Measurements from ENCODE around the gene KMT5B.

The KMT5B gene

GRCh38 chr11:68141246-68142027, 71.7 kb downstream of the KMT5B start:
- peak overlapping the region; percentile 65 for H2AFZ ChIP-seq (ENCODE audit: low read length)
- peaks cover 19% of the 10 kb centered on the region for H3K4me1 ChIP-seq (ENCODE audit: low read length)
- H3K27me3 ChIP-seq (replicated peaks; ENCODE audit: insufficient read depth, low read length), result no peaks in the 10 kb centered on the region
- no peaks in the 10 kb centered on the region for H3K36me3 ChIP-seq (replicated peaks; ENCODE audit: insufficient read depth, low read length)
- peak overlapping the region; percentile 35 for H3K4me3 ChIP-seq (ENCODE audit: low read length)
- no peaks in the 10 kb centered on the region for H4K20me1 ChIP-seq (ENCODE audit: insufficient read depth, low read length)
- peak overlapping the region; percentile 38; the same call in 1 of the 2 replicates for H3K27ac ChIP-seq (ENCODE audit: low read length)
- no peak for TF ChIP-seq EZH2phosphoT487 (IDR thresholded peaks at IDR 0.05; ENCODE audit: low read length)
- no peak for TF ChIP-seq CTCF (IDR thresholded peaks at IDR 0.05; ENCODE audit: low read length)
- TF ChIP-seq EZH2 (optimal IDR thresholded peaks at IDR 0.05; ENCODE audit: low read depth, low read length), result no peak
- H3K4me2 ChIP-seq (ENCODE audit: low read depth, low read length), result peak overlapping the region; percentile 82
- no peaks in the 10 kb centered on the region for H3K9me3 ChIP-seq (replicated peaks; ENCODE audit: insufficient read depth, low read length)
- no peaks in the 10 kb centered on the region for H3K9me2 ChIP-seq (replicated peaks; ENCODE audit: insufficient read depth, low read length)
- H3F3A ChIP-seq (ENCODE audit: insufficient read depth, low read length), result 0 out of 2 replicates have a peak, but pooled peaks cover 3% of the 10 kb centered on the region
- no peaks in the 10 kb centered on the region for H3K79me2 ChIP-seq (ENCODE audit: low read length)
- peak overlapping the region; percentile 48; the same call in 1 of the 2 replicates for H3K9ac ChIP-seq (ENCODE audit: low read length)
- no peak for DNase-seq

- no peaks in the 10 kb centered on the region for H3K79me2 ChIP-seq (ENCODE audit: low read length)
- H3K9me3 ChIP-seq (replicated peaks; ENCODE audit: insufficient read depth, low read length), result no peaks in the 10 kb centered on the region
- no peak overlapping the region for H2AFZ ChIP-seq (ENCODE audit: low read length)
- no peaks in the 10 kb centered on the region for H3K27me3 ChIP-seq (replicated peaks; ENCODE audit: insufficient read depth, low read length)
- no peak for TF ChIP-seq EZH2 (optimal IDR thresholded peaks at IDR 0.05; ENCODE audit: low read depth, low read length)
- no peak for TF ChIP-seq CTCF (IDR thresholded peaks at IDR 0.05; ENCODE audit: low read length)
- TF ChIP-seq EZH2phosphoT487 (IDR thresholded peaks at IDR 0.05; ENCODE audit: low read length), result no peak
- H3K27ac ChIP-seq (ENCODE audit: low read length), result no peak overlapping the region
- no peaks in the 10 kb centered on the region for H3K9me2 ChIP-seq (replicated peaks; ENCODE audit: insufficient read depth, low read length)
- H3K4me3 ChIP-seq (ENCODE audit: low read length), result no peak overlapping the region
- no peak for DNase-seq
- H3K36me3 ChIP-seq (replicated peaks; ENCODE audit: insufficient read depth, low read length), result no peaks in the 10 kb centered on the region
- no peak overlapping the region for H3K4me2 ChIP-seq (ENCODE audit: low read depth, low read length)
- H3K4me1 ChIP-seq (ENCODE audit: low read length), result peaks cover 19% of the 10 kb centered on the region
- no peaks in the 10 kb centered on the region for H4K20me1 ChIP-seq (ENCODE audit: insufficient read depth, low read length)
- 0 out of 2 replicates have a peak, but pooled peaks cover 3% of the 10 kb centered on the region for H3F3A ChIP-seq (ENCODE audit: insufficient read depth, low read length)
- H3K9ac ChIP-seq (ENCODE audit: low read length), result no peak overlapping the region
Measured at GRCh38 chr11:68140496-68141245, 72.4 kb downstream of the KMT5B start.

GRCh38 chr11:68138237-68138636, 74.9 kb downstream of the KMT5B start:
- no peak overlapping the region for H3K9ac ChIP-seq (ENCODE audit: low read length)
- no peak overlapping the region for H2AFZ ChIP-seq (ENCODE audit: low read length)
- H3K27ac ChIP-seq (ENCODE audit: low read length), result no peak overlapping the region

More at GRCh38 chr11:68138237-68138636, 74.9 kb downstream of the KMT5B start:
- TF ChIP-seq EZH2phosphoT487 (IDR thresholded peaks at IDR 0.05; ENCODE audit: low read length) (no peak), EZH2 (optimal IDR thresholded peaks at IDR 0.05; ENCODE audit: low read depth, low read length) (no peak), CTCF (IDR thresholded peaks at IDR 0.05; ENCODE audit: low read length) (no peak)
- Histone ChIP-seq H3K9me3 (replicated peaks; ENCODE audit: insufficient read depth, low read length) (no peaks in the 10 kb centered on the region), H3K36me3 (replicated peaks; ENCODE audit: insufficient read depth, low read length) (no peaks in the 10 kb centered on the region), H3K9me2 (replicated peaks; ENCODE audit: insufficient read depth, low read length) (no peaks in the 10 kb centered on the region), H3K4me2 (ENCODE audit: low read depth, low read length) (no peak overlapping the region), H3K4me1 (ENCODE audit: low read length) (peaks cover 19% of the 10 kb centered on the region), H3K27me3 (replicated peaks; ENCODE audit: insufficient read depth, low read length) (no peaks in the 10 kb centered on the region), H3K79me2 (ENCODE audit: low read length) (no peaks in the 10 kb centered on the region), H3K4me3 (ENCODE audit: low read length) (no peak overlapping the region), H4K20me1 (ENCODE audit: insufficient read depth, low read length) (no peaks in the 10 kb centered on the region), H3F3A (ENCODE audit: insufficient read depth, low read length) (0 out of 2 replicates have a peak, but pooled peaks cover 3% of the 10 kb centered on the region)
- no peak for DNase-seq

All from MM.1S (cell line).